Measurements from ENCODE around the gene CACNA2D2.
"Not testable (repeated sequence)": the region's sequence is repeated elsewhere in the genome, so short reads cannot be mapped to it uniquely, and the experiment has no call there.

Gene CACNA2D2

GRCh38 chr3:50519471-50520089 lies 16.1 kb upstream of the CACNA2D2 start:
- peak; percentile 96 for TF ChIP-seq CTCF (IDR thresholded peaks at IDR 0.05; ENCODE audit: low read depth, low read length, missing control alignments)
- no peak for DNase-seq (ENCODE audit: extremely low read depth, low read depth)
- H3K4me3 ChIP-seq (replicated peaks; ENCODE audit: low read depth, low read length) = no peak overlapping the region

- H3K4me3 ChIP-seq (replicated peaks; ENCODE audit: low read depth, low read length) = no peak overlapping the region
- no peak for TF ChIP-seq CTCF (IDR thresholded peaks at IDR 0.05; ENCODE audit: low read depth, low read length, missing control alignments)
- DNase-seq (ENCODE audit: extremely low read depth, low read depth) = no peak
Measured at GRCh38 chr3:50518436-50518835, 15.0 kb upstream of the CACNA2D2 start.

GRCh38 chr3:50517721-50518206 lies 14.3 kb upstream of the CACNA2D2 start:
- no peak for DNase-seq (ENCODE audit: extremely low read depth, low read depth)
- no peak for TF ChIP-seq CTCF (IDR thresholded peaks at IDR 0.05; ENCODE audit: low read depth, low read length, missing control alignments)
- no peak overlapping the region for H3K4me3 ChIP-seq (replicated peaks; ENCODE audit: low read depth, low read length)

- no peak overlapping the region for H3K4me3 ChIP-seq (replicated peaks; ENCODE audit: low read depth, low read length)
- DNase-seq (ENCODE audit: extremely low read depth, low read depth) = no peak
- no peak for TF ChIP-seq CTCF (IDR thresholded peaks at IDR 0.05; ENCODE audit: low read depth, low read length, missing control alignments)
Measured at GRCh38 chr3:50516440-50516871, 13.0 kb upstream of the CACNA2D2 start.

GRCh38 chr3:50515565-50516439 lies 12.4 kb upstream of the CACNA2D2 start:
- H3K4me3 ChIP-seq (replicated peaks; ENCODE audit: low read depth, low read length) = no peak overlapping the region
- no peak for TF ChIP-seq CTCF (IDR thresholded peaks at IDR 0.05; ENCODE audit: low read depth, low read length, missing control alignments)
- no peak for DNase-seq (ENCODE audit: extremely low read depth, low read depth)

GRCh38 chr3:50512908-50513307 lies 9.5 kb upstream of the CACNA2D2 start:
- not testable (repeated sequence) for DNase-seq (ENCODE audit: extremely low read depth, low read depth); H3K4me3 ChIP-seq (replicated peaks; ENCODE audit: low read depth, low read length)

GRCh38 chr3:50512131-50512530 lies 8.7 kb upstream of the CACNA2D2 start:
- no peak overlapping the region for H3K4me3 ChIP-seq (replicated peaks; ENCODE audit: low read depth, low read length)
- DNase-seq (ENCODE audit: extremely low read depth, low read depth) = no peak
- TF ChIP-seq CTCF (IDR thresholded peaks at IDR 0.05; ENCODE audit: low read depth, low read length, missing control alignments) = no peak
